H1 (cell line): ENCODE results near the gene CDCP1. TPM values are rescaled to one million over a fixed set of nuclear protein-coding genes. Genes with fewer than 3 reads are reported as not detected.

ENCODE experiments used
- CTCF ChIA-PET: fragments of 300-600 bp; sonication (Branson Sonifier 250); formaldehyde crosslinking; loops from one replicate; lab custom pipeline; 2021; ENCODE audit not compliant: partially characterized antibody; lab: Charles Lee
- POLR2A ChIA-PET: fragments of 300-600 bp; sonication (Branson Sonifier 250); formaldehyde crosslinking; loops from one replicate; lab custom pipeline; 2021; ENCODE audit warnings: inconsistent platforms; ENCODE audit not compliant: partially characterized antibody; lab: Charles Lee
- DNase-seq, 2 experiments: peaks; one replicate each; pipeline versions ENCODE4 v3.0.0 to v3.0.0-alpha.2; 2010 to 2022; ENCODE audit warnings: low spot score in 2 of 2, low read depth in 1 of 2, mixed read lengths in 1 of 2
- FAIRE-seq: peaks from 2 replicates; lab custom pipeline; 2011; peaks lifted over from hg19 to GRCh38; lab: Jason Lieb, UNC
- H2AFZ ChIP-seq: 2 replicates; pipeline ENCODE4 v1.8.1; 2012; ENCODE audit warnings: low read length, inconsistent platforms
- H2AK5ac ChIP-seq: 2 replicates; pipeline ENCODE4 v1.6.1; 2013; ENCODE audit warnings: low read depth, low read length
- H2BK120ac ChIP-seq: replicated peaks from 2 replicates; pipeline ENCODE3; 2013; ENCODE audit warnings: low read depth, low read length, inconsistent platforms
- H2BK12ac ChIP-seq: 2 replicates; pipeline ENCODE4 v1.6.1; 2013; ENCODE audit warnings: low read depth, low read length
- H2BK15ac ChIP-seq: 2 replicates; pipeline ENCODE4 v1.6.1; 2013; ENCODE audit warnings: low read length
- H2BK20ac ChIP-seq: 2 replicates; pipeline ENCODE4 v1.6.1; 2013; ENCODE audit warnings: low read length
- H2BK5ac ChIP-seq: 2 replicates; pipeline ENCODE4 v1.6.1; 2013; ENCODE audit warnings: low read depth, low read length
- H3K14ac ChIP-seq: 2 replicates; pipeline ENCODE4 v1.6.1; 2013; ENCODE audit warnings: inconsistent platforms; ENCODE audit not compliant: insufficient read length
- H3K18ac ChIP-seq: 2 replicates; pipeline ENCODE4 v1.6.1; 2013; ENCODE audit warnings: low read length; ENCODE audit errors: extremely low read depth
- H3K23ac ChIP-seq: 2 replicates; pipeline ENCODE4 v1.6.1; 2013; ENCODE audit warnings: inconsistent platforms; ENCODE audit not compliant: insufficient read length
- H3K23me2 ChIP-seq: 2 replicates; pipeline ENCODE4 v1.6.1; 2013; ENCODE audit warnings: low read depth, low read length
- H3K27ac ChIP-seq: 2 replicates; pipeline ENCODE4 v1.6.1; 2011; ENCODE audit warnings: low read depth, low read length, inconsistent platforms
- H3K27me3 ChIP-seq, 4 experiments: replicated peaks in 1 of 4; 1 replicate in 1 of 4; 2 replicates in 3 of 4; pipeline versions ENCODE4 v1.6.1 to v1.8.1; 2011 to 2013; ENCODE audit warnings: low read length in 3 of 4, mild to moderate bottlenecking in 3 of 4, inconsistent platforms in 2 of 4, mixed read lengths in 2 of 4, moderate library complexity in 1 of 4; ENCODE audit not compliant: control insufficient read depth in 3 of 4, insufficient read depth in 3 of 4; ENCODE audit errors: extremely low read depth in 1 of 4
- H3K36me3 ChIP-seq, 4 experiments: 2 replicates each; pipeline versions ENCODE4 v1.6.1 to v1.8.1; 2011 to 2013; ENCODE audit warnings: mild to moderate bottlenecking in 4 of 4, low read length in 3 of 4, moderate library complexity in 2 of 4, control low read depth in 1 of 4, inconsistent platforms in 1 of 4; ENCODE audit not compliant: insufficient read depth in 4 of 4, control insufficient read depth in 2 of 4
- H3K4ac ChIP-seq: replicated peaks from 2 replicates; pipeline ENCODE3; 2013; ENCODE audit warnings: low read length, low read depth, mixed read lengths, inconsistent platforms; ENCODE audit not compliant: insufficient read length
- H3K4me1 ChIP-seq, 4 experiments: replicated peaks in 1 of 4; 1 replicate in 1 of 4; 2 replicates in 3 of 4; pipeline versions ENCODE4 v1.6.1 to v1.8.1; 2011 to 2013; ENCODE audit warnings: low read length in 3 of 4, inconsistent platforms in 2 of 4, mixed read lengths in 1 of 4; ENCODE audit not compliant: insufficient read depth in 4 of 4, control insufficient read depth in 3 of 4
- H3K4me2 ChIP-seq, 2 experiments: 2 replicates each; pipeline versions ENCODE4 v1.6.1 to v1.8.1; 2011 to 2013; ENCODE audit warnings: low read depth in 2 of 2, low read length in 2 of 2, control low read depth in 1 of 2, inconsistent platforms in 1 of 2, mild to moderate bottlenecking in 1 of 2; ENCODE audit not compliant: insufficient read depth in 1 of 2
- H3K4me3 ChIP-seq, 4 experiments: fragments of 200-600, 300-600 bp in 1 of 4; sonication (generic), shearing (Covaris generic), sonication (Bioruptor Twin) in 1 of 4; 2 replicates each; pipeline versions ENCODE4 v1.5.1 to v1.8.1; 2011 to 2016; ENCODE audit warnings: low read length in 4 of 4, low read depth in 3 of 4, control low read depth in 2 of 4, inconsistent platforms in 2 of 4, mild to moderate bottlenecking in 2 of 4, mixed read lengths in 1 of 4, moderate library complexity in 1 of 4; ENCODE audit not compliant: insufficient read depth in 2 of 4; ENCODE audit errors: extremely low read depth in 1 of 4
- H3K56ac ChIP-seq: replicated peaks from 2 replicates; pipeline ENCODE3; 2013; ENCODE audit warnings: low read depth, mild to moderate bottlenecking, mixed read lengths, low read length, inconsistent platforms; ENCODE audit not compliant: insufficient read length
- H3K79me1 ChIP-seq: 2 replicates; pipeline ENCODE4 v1.6.1; 2013; ENCODE audit warnings: low read depth, low read length, control low read depth
- H3K79me2 ChIP-seq, 2 experiments: 2 replicates each; pipeline versions ENCODE4 v1.6.1 to v1.8.1; 2012 to 2013; ENCODE audit warnings: low read length in 2 of 2, mild to moderate bottlenecking in 2 of 2, inconsistent platforms in 1 of 2; ENCODE audit not compliant: insufficient read depth in 2 of 2, control insufficient read depth in 1 of 2
- H3K9ac ChIP-seq, 4 experiments: replicated peaks in 1 of 4; 1 replicate in 1 of 4; 2 replicates in 3 of 4; pipeline versions ENCODE4 v1.6.1 to v1.8.1; 2011 to 2013; ENCODE audit warnings: low read depth in 3 of 4, low read length in 3 of 4, control low read depth in 2 of 4, mild to moderate bottlenecking in 2 of 4, moderate library complexity in 2 of 4, inconsistent platforms in 1 of 4; ENCODE audit errors: extremely low read depth in 1 of 4
- H3K9me3 ChIP-seq, 2 experiments: 2 replicates each; pipeline versions ENCODE4 v1.6.1 to v1.8.1; 2012 to 2013; ENCODE audit warnings: mild to moderate bottlenecking in 2 of 2, moderate library complexity in 2 of 2, control low read depth in 1 of 2, inconsistent platforms in 1 of 2, low read depth in 1 of 2, low read length in 1 of 2, mixed read lengths in 1 of 2; ENCODE audit not compliant: insufficient read depth in 2 of 2
- H4K20me1 ChIP-seq, 2 experiments: replicated peaks in 1 of 2; 2 replicates each; pipeline versions ENCODE3 to v1.8.1; 2011 to 2013; ENCODE audit warnings: inconsistent platforms in 2 of 2, low read length in 2 of 2, mild to moderate bottlenecking in 1 of 2; ENCODE audit not compliant: insufficient read depth in 2 of 2, control insufficient read depth in 1 of 2
- H4K5ac ChIP-seq: 2 replicates; pipeline ENCODE4 v1.6.1; 2013; ENCODE audit warnings: low read length, low read depth, mixed read lengths, inconsistent platforms; ENCODE audit not compliant: insufficient read length
- H4K8ac ChIP-seq: 2 replicates; pipeline ENCODE4 v1.8.0; 2013; ENCODE audit warnings: mild to moderate bottlenecking, moderate library complexity, low read length, inconsistent platforms; ENCODE audit not compliant: insufficient read depth; ENCODE audit errors: extremely low read depth
- H4K91ac ChIP-seq: replicated peaks from 2 replicates; pipeline ENCODE3; 2013; ENCODE audit warnings: low read length, mixed read lengths, inconsistent platforms; ENCODE audit not compliant: insufficient read length
- EGR1 ChIP-seq: IDR thresholded peaks from 2 replicates; pipeline ENCODE4 v1.6.1; 2011; ENCODE audit warnings: low read depth, low read length, borderline replicate concordance
- HDAC6 ChIP-seq: IDR thresholded peaks from one replicate; pipeline ENCODE4 v1.7.1; 2012; ENCODE audit warnings: low read depth, mild to moderate bottlenecking, inconsistent platforms, low read length, moderate library complexity
- KDM1A ChIP-seq: fragments of 200-600, 300-600 bp; sonication (generic); IDR thresholded peaks from 2 replicates; pipeline ENCODE4 v1.7.1; 2016; ENCODE audit warnings: mild to moderate bottlenecking, low read length, borderline replicate concordance
- NANOG ChIP-seq: IDR thresholded peaks from 2 replicates; pipeline ENCODE4 v1.6.1; 2011; ENCODE audit warnings: low read length, low read depth, mild to moderate bottlenecking, inconsistent platforms; ENCODE audit not compliant: insufficient read depth, poor library complexity, severe bottlenecking
- NRF1 ChIP-seq: IDR thresholded peaks from 2 replicates; pipeline ENCODE4 v1.6.1; 2011; ENCODE audit warnings: mild to moderate bottlenecking, low read depth, low read length, improper control_type of control experiment
- RAD21 ChIP-seq, 2 experiments: IDR thresholded peaks in 1 of 2; conservative IDR thresholded peaks in 1 of 2; 2 replicates each; pipeline ENCODE4 v1.6.1; 2011; ENCODE audit warnings: low read depth in 2 of 2, low read length in 2 of 2, improper control_type of control experiment in 1 of 2, inconsistent platforms in 1 of 2, mild to moderate bottlenecking in 1 of 2, moderate library complexity in 1 of 2
- WGBS, 2 experiments: shearing (Covaris generic) in 1 of 2; methylation state at CpG; one replicate each; pipeline versions ENCODE4 v1.1.6 to v1.1.7; 2013 to 2015; ENCODE audit warnings: low lambda C conversion rate in 2 of 2, mixed read lengths in 2 of 2, inconsistent platforms in 1 of 2, low coverage in 1 of 2, missing lambda C conversion rate in 1 of 2; ENCODE audit not compliant: insufficient replicate concordance in 2 of 2, insufficient coverage in 1 of 2, insufficient read length in 1 of 2; ENCODE audit errors: extremely low coverage in 1 of 2, missing lambda C conversion rate in 1 of 2; 5-methylcytosine and 5-hydroxymethylcytosine counted together
- polyA plus RNA-seq, 7 experiments: library from polyadenylated mRNA; depleted of rRNA in 3 of 7; stranded (reverse) in 5 of 7; unstranded in 2 of 7; fragments of >200 nt in 5 of 7; fragments of 200-250 nt in 2 of 7; gene quantifications; 1 replicate in 5 of 7; 2 replicates in 1 of 7; 4 replicates in 1 of 7; pipeline versions ENCODE4 v1.2.1 to v1.2.3, GENCODE V29; 2011 to 2013; ENCODE audit warnings: missing spikeins in 2 of 7, mixed read lengths in 2 of 7
- total RNA-seq: library from RNA; stranded (reverse); fragmentation: NEBNext Ultra II Directional; extraction: Animal tissue kit (Norgen Biotek cat#: 25700); gene quantifications from 2 replicates; pipeline ENCODE4 v1.2.1, GENCODE V29; 2021
- TF ChIP-seq, protein P1 (sequence below): IDR thresholded peaks from 2 replicates; pipeline ENCODE4 v1.6.1; 2012; ENCODE audit warnings: low read length, inconsistent platforms

Gene CDCP1
- total and polyA plus RNA-seq, 2 of the 8 experiments (the other 6 are each of a cell fraction or from before 2014, with no cell fraction given) = 10.0 to 23.3 TPM

DNA sequence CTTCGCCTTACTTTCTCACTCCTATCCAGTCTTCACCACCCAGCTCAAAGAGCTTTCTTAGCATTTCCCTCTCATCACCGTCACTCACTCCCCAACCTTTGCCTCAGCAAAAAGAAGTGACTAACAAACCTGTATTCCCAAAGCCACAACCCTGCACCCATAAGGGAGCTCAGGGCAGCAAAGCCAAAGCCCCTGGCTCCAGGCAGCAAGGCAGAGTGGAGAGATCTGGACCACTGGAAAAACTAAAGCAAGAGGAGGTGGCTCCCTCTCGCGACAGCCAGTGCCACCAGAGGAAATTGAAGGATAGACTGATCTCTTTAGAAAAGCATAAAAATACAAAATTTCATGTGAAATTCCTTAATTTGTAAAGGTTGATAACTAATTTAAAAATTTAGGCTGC, 25.1 kb upstream of the CDCP1 start:
- Histone ChIP-seq H4K91ac (no peak overlapping the region), H2BK20ac (no peak overlapping the region), H3K4ac (no peak overlapping the region), H3K9ac (no peak overlapping the region), H3K23me2 (no peaks in the 10 kb centered on the region), H3K79me1 (no peaks in the 10 kb centered on the region), H3K14ac (no peak overlapping the region), H4K8ac (no peak overlapping the region; the same call in 1 of the 2 replicates), H3K4me3 (no peak overlapping the region), H3K27ac (no peak overlapping the region), H2BK5ac (no peak overlapping the region), H2AK5ac (no peak overlapping the region), H3K18ac (no peak overlapping the region), H3K4me1 (peaks cover 1 to 9% (median 5%) of the 10 kb centered on the region in 4 experiments; a peak in 6 of 7 replicates), H2BK15ac (no peak overlapping the region), H3K36me3 (no peaks in the 10 kb centered on the region), H3K23ac (no peak overlapping the region), H2BK120ac (no peak overlapping the region), H3K4me2 (no peak overlapping the region), H4K20me1 (no peaks in the 10 kb centered on the region), H3K27me3 (peaks cover 0 to 6% (median 0%) of the 10 kb centered on the region in 4 experiments; a peak in 2 of 7 replicates), H2AFZ (no peak overlapping the region), H3K9me3 (no peaks in the 10 kb centered on the region), H4K5ac (no peak overlapping the region), H2BK12ac (no peak overlapping the region), H3K79me2 (no peaks in the 10 kb centered on the region), H3K56ac (no peak overlapping the region)
- WGBS, 2 experiments = 56% methylated on average over 4 of the region's 4 CpGs; no CpG with 5 or more reads in 1 of the 2 experiments
- DNase-seq (no peak), FAIRE-seq (no peak)
- CTCF ChIA-PET = interaction anchor here (0.6 to 2.7 kb wide), 8 partner anchors 24 to 159 kb away, joined by 3 to 9 read pairs (median 4); no protein-coding TSS in a partner anchor
- POLR2A ChIA-PET = interaction anchor here (0.7 to 1.4 kb wide), 2 partner anchors 25 to 382 kb away, joined by 3 read pairs; partner anchors contain the start of gene CDCP1
- TF ChIP-seq KDM1A (no peak), NANOG (no peak), HDAC6 (no peak), NRF1 (no peak), RAD21 (IDR thresholded peaks at IDR 0.05 in 1 of 2, conservative IDR thresholded peaks at IDR 0.05 in 1 of 2; ENCODE audit: low read depth in 2 of 2, low read length in 2 of 2) (peak; percentile 24 to 35), EGR1 (no peak)
- TF ChIP-seq, protein P1, sequence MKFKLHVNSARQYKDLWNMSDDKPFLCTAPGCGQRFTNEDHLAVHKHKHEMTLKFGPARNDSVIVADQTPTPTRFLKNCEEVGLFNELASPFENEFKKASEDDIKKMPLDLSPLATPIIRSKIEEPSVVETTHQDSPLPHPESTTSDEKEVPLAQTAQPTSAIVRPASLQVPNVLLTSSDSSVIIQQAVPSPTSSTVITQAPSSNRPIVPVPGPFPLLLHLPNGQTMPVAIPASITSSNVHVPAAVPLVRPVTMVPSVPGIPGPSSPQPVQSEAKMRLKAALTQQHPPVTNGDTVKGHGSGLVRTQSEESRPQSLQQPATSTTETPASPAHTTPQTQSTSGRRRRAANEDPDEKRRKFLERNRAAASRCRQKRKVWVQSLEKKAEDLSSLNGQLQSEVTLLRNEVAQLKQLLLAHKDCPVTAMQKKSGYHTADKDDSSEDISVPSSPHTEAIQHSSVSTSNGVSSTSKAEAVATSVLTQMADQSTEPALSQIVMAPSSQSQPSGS = no peak
